CD14-positive monocyte (primary cell): Measurements from ENCODE around the gene YWHAQ. TPM values are rescaled to one million over a fixed set of nuclear protein-coding genes. Genes with fewer than 3 reads are reported as not detected.

ENCODE experiments used
- DNase-seq, 3 donors: peaks; one replicate each; pipeline ENCODE4 v3.0.0-alpha.2; 2011 to 2022
- H2AFZ ChIP-seq: 2 replicates; pipeline ENCODE4 v1.6.0; 2012; ENCODE audit warnings: mild to moderate bottlenecking, low read depth, low read length, inconsistent platforms; ENCODE audit not compliant: insufficient read depth, poor library complexity, severe bottlenecking
- H3K27ac ChIP-seq, 2 donors: 1 replicate in 1 of 2; 2 replicates in 1 of 2; pipeline ENCODE4 v1.5.1; 2012 to 2013; ENCODE audit warnings: low read length in 2 of 2, control low read depth in 1 of 2, inconsistent platforms in 1 of 2, low read depth in 1 of 2, mild to moderate bottlenecking in 1 of 2
- H3K27me3 ChIP-seq, 2 donors: one replicate each; pipeline versions ENCODE4 v1.6.0 to v1.6.1; 2011 to 2013; ENCODE audit warnings: low read length in 2 of 2; ENCODE audit not compliant: control insufficient read depth in 2 of 2, insufficient read depth in 2 of 2
- H3K36me3 ChIP-seq, 2 donors: replicated peaks in 1 of 2; 1 replicate in 1 of 2; 2 replicates in 1 of 2; pipeline versions ENCODE4 v1.5.1 to v1.6.1; 2012 to 2013; ENCODE audit warnings: low read length in 2 of 2, control low read depth in 1 of 2, inconsistent platforms in 1 of 2, mild to moderate bottlenecking in 1 of 2; ENCODE audit not compliant: insufficient read depth in 2 of 2, control insufficient read depth in 1 of 2
- H3K4me1 ChIP-seq, 2 donors: 1 replicate in 1 of 2; 2 replicates in 1 of 2; pipeline versions ENCODE4 v1.5.1 to v1.6.1; 2012 to 2013; ENCODE audit warnings: low read length in 2 of 2, control low read depth in 1 of 2, inconsistent platforms in 1 of 2, mild to moderate bottlenecking in 1 of 2, moderate library complexity in 1 of 2; ENCODE audit not compliant: insufficient read depth in 2 of 2, control insufficient read depth in 1 of 2
- H3K4me2 ChIP-seq: replicated peaks from 2 replicates; pipeline ENCODE3; 2012; ENCODE audit warnings: low read length, moderate library complexity, mild to moderate bottlenecking; ENCODE audit not compliant: poor library complexity, severe bottlenecking; ENCODE audit errors: extremely low read depth
- H3K4me3 ChIP-seq, 3 experiments: fragments of 200-600 bp in 1 of 3; sonication (generic) in 1 of 3; replicated peaks in 1 of 3; 1 replicate in 2 of 3; 2 replicates in 1 of 3; pipeline ENCODE4 v1.5.1; 2011 to 2013; ENCODE audit warnings: low read length in 3 of 3, mild to moderate bottlenecking in 3 of 3, control low read depth in 2 of 3, low read depth in 2 of 3, inconsistent platforms in 1 of 3, moderate library complexity in 1 of 3
- H3K79me2 ChIP-seq: 2 replicates; pipeline ENCODE4 v1.6.0; 2012; ENCODE audit warnings: mild to moderate bottlenecking, control low read depth, inconsistent platforms, low read length, moderate library complexity; ENCODE audit not compliant: insufficient read depth
- H3K9ac ChIP-seq: 2 replicates; pipeline ENCODE4 v1.6.0; 2017; ENCODE audit warnings: low read length, mild to moderate bottlenecking; ENCODE audit not compliant: insufficient read depth, poor library complexity, severe bottlenecking
- H3K9me3 ChIP-seq, 2 donors: replicated peaks in 1 of 2; 1 replicate in 1 of 2; 2 replicates in 1 of 2; pipeline versions ENCODE4 v1.5.1 to v1.6.1; 2012 to 2013; ENCODE audit warnings: low read length in 2 of 2, control low read depth in 1 of 2; ENCODE audit not compliant: control insufficient read depth in 1 of 2, insufficient read depth in 1 of 2
- H4K20me1 ChIP-seq: 2 replicates; pipeline ENCODE4 v1.6.0; 2012; ENCODE audit warnings: mild to moderate bottlenecking, low read length, control low read depth, moderate library complexity; ENCODE audit not compliant: insufficient read depth
- H3K27ac Mint-ChIP-seq, 7 donors: one replicate each; pipeline ENCODE4 v1.8.0; 2020; ENCODE audit warnings: mild to moderate bottlenecking in 7 of 7, mixed read lengths in 7 of 7, moderate library complexity in 6 of 7, inconsistent platforms in 2 of 7
- H3K27me3 Mint-ChIP-seq, 3 donors: one replicate each; pipeline ENCODE4 v1.8.0; 2021 to 2022; ENCODE audit warnings: low read depth in 3 of 3, mild to moderate bottlenecking in 3 of 3, mixed read lengths in 3 of 3, moderate library complexity in 3 of 3, inconsistent platforms in 1 of 3
- H3K36me3 Mint-ChIP-seq, 2 donors: one replicate each; pipeline ENCODE4 v1.8.0; 2020; ENCODE audit warnings: mixed read lengths in 2 of 2, inconsistent platforms in 1 of 2, mild to moderate bottlenecking in 1 of 2
- H3K4me1 Mint-ChIP-seq: one replicate; pipeline ENCODE4 v1.8.0; 2020; ENCODE audit warnings: mild to moderate bottlenecking, mixed read lengths
- H3K4me3 Mint-ChIP-seq, 2 donors: one replicate each; pipeline ENCODE4 v1.8.0; 2020; ENCODE audit warnings: mild to moderate bottlenecking in 2 of 2, mixed read lengths in 2 of 2, moderate library complexity in 1 of 2
- H3K9me3 Mint-ChIP-seq, 7 donors: one replicate each; pipeline ENCODE4 v1.8.0; 2020 to 2022; ENCODE audit warnings: mixed read lengths in 7 of 7, mild to moderate bottlenecking in 6 of 7, moderate library complexity in 6 of 7, inconsistent platforms in 2 of 7
- CTCF ChIP-seq: fragments of 200-600 bp; IDR thresholded peaks from one replicate; pipeline ENCODE4 v1.8.0; 2022; ENCODE audit warnings: antibody characterized with exemption, mild to moderate bottlenecking
- WGBS: methylation state at CpG from one replicate; pipeline ENCODE4 v1.1.5; 2013; ENCODE audit warnings: missing lambda C conversion rate; ENCODE audit not compliant: insufficient coverage; 5-methylcytosine and 5-hydroxymethylcytosine counted together
- intact Hi-C, 2 donors: fragments of 100-400 bp; cut with micrococcal nuclease; formaldehyde crosslinking; loops; one replicate each; pipeline versions ENCODE4 v1.15.0 to v1.15.1; 2023
- polyA plus RNA-seq, 3 donors: library from polyadenylated mRNA; depleted of rRNA in 1 of 3; unstranded in 2 of 3; stranded (reverse) in 1 of 3; fragments of 300-500 nt in 2 of 3; fragments of >200 nt in 1 of 3; fragmentation: Illumina TruSeq in 2 of 3; gene quantifications; 1 replicate in 2 of 3; 2 replicates in 1 of 3; pipeline ENCODE4 v1.2.3, GENCODE V29; 2012 to 2021

The YWHAQ gene
- polyA plus RNA-seq, 3 donors, result 60.9 to 173 (median 165) TPM

GRCh38 chr2:9602412-9602811, 28.4 kb downstream of the YWHAQ start:
- peaks cover 26% of the 10 kb centered on the region for H4K20me1 ChIP-seq
- H3K27ac Mint-ChIP-seq, result peak overlapping the region in 1 of 7 donors; percentile 40

GRCh38 chr2:9601397-9601796, 29.4 kb downstream of the YWHAQ start:
- peaks cover 6 to 20% (median 12%) of the 10 kb centered on the region in 7 donors for H3K9me3 Mint-ChIP-seq
- H3K4me1 ChIP-seq, result peaks cover 4 to 6% of the 10 kb centered on the region in 2 donors
- peaks cover 31% of the 10 kb centered on the region for H4K20me1 ChIP-seq
- DNase-seq, result no peak
- peaks cover 28 to 48% of the 10 kb centered on the region in 2 donors for H3K36me3 Mint-ChIP-seq
- H3K27me3 Mint-ChIP-seq, result no peaks in the 10 kb centered on the region
- intact Hi-C loops, result loop anchor here (5.0 to 10.0 kb wide), 2 partner anchors 34 to 47 kb away; partner anchors contain the start of gene ADAM17 (in 1 of the 2)
- no peak overlapping the region for H3K4me2 ChIP-seq
- no peak for TF ChIP-seq CTCF
- H3K4me3 ChIP-seq, result no peak overlapping the region
- H3K9ac ChIP-seq, result no peak overlapping the region
- 100% methylated on average over 3 of the region's 5 CpGs for WGBS
- H3K27ac Mint-ChIP-seq, result peak overlapping the region in 2 of 7 donors; percentile 30 to 77
- H3K27me3 ChIP-seq, result no peaks in the 10 kb centered on the region
- peaks cover 11 to 12% of the 10 kb centered on the region in 2 donors for H3K9me3 ChIP-seq
- peaks cover 98% of the 10 kb centered on the region for H3K79me2 ChIP-seq
- H2AFZ ChIP-seq, result no peak overlapping the region
- H3K27ac ChIP-seq, result no peak overlapping the region
- no peak overlapping the region for H3K4me3 Mint-ChIP-seq
- peaks cover 5 to 39% of the 10 kb centered on the region in 2 donors for H3K36me3 ChIP-seq
- H3K4me1 Mint-ChIP-seq, result peaks cover 5% of the 10 kb centered on the region

More at GRCh38 chr2:9602412-9602811, 28.4 kb downstream of the YWHAQ start:
- H3K4me3 Mint-ChIP-seq, result no peak overlapping the region
- Histone ChIP-seq H3K4me1 (peaks cover 3 to 4% of the 10 kb centered on the region in 2 donors), H3K9ac (no peak overlapping the region), H3K79me2 (peaks cover 98% of the 10 kb centered on the region), H3K27me3 (no peaks in the 10 kb centered on the region), H3K27ac (no peak overlapping the region), H3K4me2 (no peak overlapping the region), H3K36me3 (peaks cover 5 to 39% of the 10 kb centered on the region in 2 donors), H2AFZ (no peak overlapping the region), H3K9me3 (peaks cover 11 to 12% of the 10 kb centered on the region in 2 donors), H3K4me3 (no peak overlapping the region)
- no peak for DNase-seq
- peaks cover 2% of the 10 kb centered on the region for H3K4me1 Mint-ChIP-seq
- peaks cover 28 to 48% of the 10 kb centered on the region in 2 donors for H3K36me3 Mint-ChIP-seq
- no peak for TF ChIP-seq CTCF
- H3K9me3 Mint-ChIP-seq, result peaks cover 6 to 20% (median 12%) of the 10 kb centered on the region in 7 donors
- no CpG with 5 or more reads among the region's 3 CpGs for WGBS
- H3K27me3 Mint-ChIP-seq, result no peaks in the 10 kb centered on the region
- intact Hi-C loops, result loop anchor here (5.0 to 10.0 kb wide), 2 partner anchors 35 to 48 kb away; partner anchors contain the start of gene ADAM17 (in 1 of the 2)
